Nephron progenitor cell (in vitro differentiated cells): ENCODE results near the gene TBC1D1.

Source experiments
- DNase-seq: peaks from one replicate; pipeline ENCODE4 v3.0.0; 2021
- H3K27ac Mint-ChIP-seq: 2 replicates; pipeline ENCODE4 v1.8.0; 2021; ENCODE audit warnings: mild to moderate bottlenecking, moderate library complexity, mixed read lengths
- H3K27me3 Mint-ChIP-seq: 2 replicates; pipeline ENCODE4 v1.8.0; 2021; ENCODE audit warnings: mild to moderate bottlenecking, low read depth, mixed read lengths; ENCODE audit not compliant: poor library complexity
- H3K36me3 Mint-ChIP-seq: 2 replicates; pipeline ENCODE4 v1.8.0; 2021; ENCODE audit warnings: low read depth, mixed read lengths
- H3K4me1 Mint-ChIP-seq: 2 replicates; pipeline ENCODE4 v1.8.0; 2021; ENCODE audit warnings: mixed read lengths
- H3K4me3 Mint-ChIP-seq: 2 replicates; pipeline ENCODE4 v1.8.0; 2021; ENCODE audit warnings: mild to moderate bottlenecking, moderate library complexity, mixed read lengths
- H3K9me3 Mint-ChIP-seq: 2 replicates; pipeline ENCODE4 v1.8.0; 2021; ENCODE audit warnings: mild to moderate bottlenecking, moderate library complexity, mixed read lengths
- TF ChIP-seq, protein P1 (sequence below): fragments of 200-600 bp; sonication (generic); IDR thresholded peaks from 2 replicates; pipeline ENCODE4 v1.5.0; 2021; ENCODE audit warnings: antibody characterized with exemption

TBC1D1 gene

DNA sequence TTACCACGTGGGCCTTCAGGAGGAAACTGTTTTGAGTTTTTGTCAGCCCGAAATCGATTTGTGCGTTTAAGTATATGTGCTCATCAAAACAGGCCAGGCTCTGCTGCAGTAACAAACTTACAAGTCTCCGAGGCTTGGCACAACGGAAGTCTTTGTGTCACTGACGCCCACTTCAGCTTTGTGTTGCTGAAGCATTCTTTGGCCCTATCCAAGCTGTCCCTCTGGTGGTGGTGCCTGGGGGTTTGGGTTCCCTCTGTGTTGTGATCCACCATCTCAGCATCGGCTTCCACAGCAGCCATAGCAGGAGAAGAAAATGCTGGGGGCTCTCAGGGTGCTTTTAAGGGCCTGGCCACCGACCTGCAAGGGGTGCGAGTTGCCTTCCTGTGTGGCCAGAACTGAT lies 245.7 kb downstream of the TBC1D1 start:
- DNase-seq = no peak
- TF ChIP-seq, protein P1, sequence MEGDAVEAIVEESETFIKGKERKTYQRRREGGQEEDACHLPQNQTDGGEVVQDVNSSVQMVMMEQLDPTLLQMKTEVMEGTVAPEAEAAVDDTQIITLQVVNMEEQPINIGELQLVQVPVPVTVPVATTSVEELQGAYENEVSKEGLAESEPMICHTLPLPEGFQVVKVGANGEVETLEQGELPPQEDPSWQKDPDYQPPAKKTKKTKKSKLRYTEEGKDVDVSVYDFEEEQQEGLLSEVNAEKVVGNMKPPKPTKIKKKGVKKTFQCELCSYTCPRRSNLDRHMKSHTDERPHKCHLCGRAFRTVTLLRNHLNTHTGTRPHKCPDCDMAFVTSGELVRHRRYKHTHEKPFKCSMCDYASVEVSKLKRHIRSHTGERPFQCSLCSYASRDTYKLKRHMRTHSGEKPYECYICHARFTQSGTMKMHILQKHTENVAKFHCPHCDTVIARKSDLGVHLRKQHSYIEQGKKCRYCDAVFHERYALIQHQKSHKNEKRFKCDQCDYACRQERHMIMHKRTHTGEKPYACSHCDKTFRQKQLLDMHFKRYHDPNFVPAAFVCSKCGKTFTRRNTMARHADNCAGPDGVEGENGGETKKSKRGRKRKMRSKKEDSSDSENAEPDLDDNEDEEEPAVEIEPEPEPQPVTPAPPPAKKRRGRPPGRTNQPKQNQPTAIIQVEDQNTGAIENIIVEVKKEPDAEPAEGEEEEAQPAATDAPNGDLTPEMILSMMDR = no peak
- H3K36me3 Mint-ChIP-seq = peaks cover 66% of the 10 kb centered on the region
- H3K27ac Mint-ChIP-seq = no peak overlapping the region
- H3K4me3 Mint-ChIP-seq = no peak overlapping the region
- H3K4me1 Mint-ChIP-seq = peaks cover 42% of the 10 kb centered on the region
- no peaks in the 10 kb centered on the region for H3K9me3 Mint-ChIP-seq
- H3K27me3 Mint-ChIP-seq = peaks cover 4% of the 10 kb centered on the region

DNA sequence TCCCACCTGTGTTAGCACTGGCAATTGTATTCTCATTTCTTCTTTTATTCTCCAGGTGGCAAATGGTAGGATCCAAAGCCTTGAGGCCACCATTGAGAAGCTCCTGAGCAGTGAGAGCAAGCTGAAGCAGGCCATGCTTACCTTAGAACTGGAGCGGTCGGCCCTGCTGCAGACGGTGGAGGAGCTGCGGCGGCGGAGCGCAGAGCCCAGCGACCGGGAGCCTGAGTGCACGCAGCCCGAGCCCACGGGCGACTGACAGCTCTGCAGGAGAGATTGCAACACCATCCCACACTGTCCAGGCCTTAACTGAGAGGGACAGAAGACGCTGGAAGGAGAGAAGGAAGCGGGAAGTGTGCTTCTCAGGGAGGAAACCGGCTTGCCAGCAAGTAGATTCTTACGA lies 246.2 kb downstream of the TBC1D1 start:
- no peaks in the 10 kb centered on the region for H3K9me3 Mint-ChIP-seq
- peaks cover 37% of the 10 kb centered on the region for H3K4me1 Mint-ChIP-seq
- no peak overlapping the region for H3K4me3 Mint-ChIP-seq
- TF ChIP-seq, protein P1 = no peak
- peaks cover 4% of the 10 kb centered on the region for H3K27me3 Mint-ChIP-seq
- H3K36me3 Mint-ChIP-seq = peaks cover 66% of the 10 kb centered on the region
- H3K27ac Mint-ChIP-seq = peak overlapping the region; percentile 79
- no peak for DNase-seq

DNA sequence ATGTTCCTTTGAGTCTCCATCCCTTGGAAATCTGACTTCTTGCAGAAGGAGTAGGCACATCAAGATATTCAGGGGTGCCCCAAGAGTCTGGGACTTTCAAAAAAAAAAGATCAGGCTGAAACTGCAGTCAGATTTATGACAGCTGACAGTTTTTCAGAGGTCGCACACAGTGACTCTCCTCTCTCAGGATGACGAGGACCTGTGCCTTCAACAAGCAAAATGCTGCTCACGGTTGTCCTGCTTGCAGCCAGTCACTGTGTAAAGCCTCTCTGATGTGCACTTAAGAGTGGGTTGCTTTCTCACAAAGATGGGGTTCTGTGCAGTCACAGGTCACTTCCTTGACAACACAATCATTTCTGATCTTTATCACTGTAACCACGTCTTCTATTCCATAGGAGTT lies 247.5 kb downstream of the TBC1D1 start:
- DNase-seq = no peak
- TF ChIP-seq, protein P1 = no peak
- Mint-ChIP-seq H3K4me3 (no peak overlapping the region), H3K4me1 (peaks cover 31% of the 10 kb centered on the region), H3K27ac (no peak overlapping the region), H3K27me3 (peaks cover 4% of the 10 kb centered on the region), H3K36me3 (peaks cover 74% of the 10 kb centered on the region), H3K9me3 (peaks cover 4% of the 10 kb centered on the region)

DNA sequence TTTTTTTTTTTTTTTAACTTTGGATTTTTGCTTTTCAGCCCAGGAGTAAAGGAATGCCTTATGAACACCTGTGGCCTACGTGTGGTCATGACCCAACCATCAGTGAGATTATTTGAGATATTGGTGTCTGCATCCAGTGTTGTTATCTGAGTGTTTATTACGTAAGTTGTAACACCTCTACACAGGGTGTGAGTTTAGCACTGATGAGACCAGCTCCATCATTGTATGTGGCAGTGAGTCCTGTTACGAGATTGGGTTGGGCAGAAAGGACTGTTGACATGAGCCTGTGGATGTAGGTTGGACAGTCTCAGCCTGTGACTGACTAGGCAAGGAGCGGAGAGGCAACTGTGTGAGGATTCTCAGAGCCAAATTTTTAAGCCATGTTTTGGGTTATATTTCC lies 248.3 kb downstream of the TBC1D1 start:
- H3K9me3 Mint-ChIP-seq = peaks cover 4% of the 10 kb centered on the region
- no peak overlapping the region for H3K27ac Mint-ChIP-seq
- TF ChIP-seq, protein P1 = no peak
- H3K27me3 Mint-ChIP-seq = peaks cover 6% of the 10 kb centered on the region
- H3K4me1 Mint-ChIP-seq = peaks cover 31% of the 10 kb centered on the region
- DNase-seq = no peak
- peaks cover 66% of the 10 kb centered on the region for H3K36me3 Mint-ChIP-seq
- no peak overlapping the region for H3K4me3 Mint-ChIP-seq

DNA sequence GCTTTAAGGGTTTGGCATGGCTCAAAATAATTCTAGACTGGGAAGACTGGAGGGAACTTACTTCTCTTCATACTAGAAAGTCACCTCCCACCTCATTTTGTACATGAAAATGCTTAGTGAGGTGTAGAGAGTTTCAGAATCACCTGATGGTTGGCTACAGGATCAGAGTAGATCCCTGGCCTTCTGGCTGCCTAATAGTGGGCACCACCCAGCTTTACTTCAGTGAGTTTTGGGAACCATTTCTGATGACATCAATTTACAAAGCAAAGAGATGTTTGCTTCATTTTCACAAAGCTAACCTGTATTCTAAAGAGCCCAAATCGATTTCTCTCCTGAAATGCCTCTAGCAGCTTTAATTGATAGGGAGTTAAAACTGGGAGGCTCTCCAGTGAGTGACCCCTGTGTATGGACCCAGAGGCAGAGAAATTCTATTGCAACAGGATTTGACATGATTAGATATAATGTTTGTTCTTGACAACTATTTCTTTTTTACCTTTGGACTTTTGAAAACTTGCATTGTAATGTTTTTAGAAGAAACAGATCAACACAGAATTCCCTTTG lies 249.8 kb downstream of the TBC1D1 start:
- Mint-ChIP-seq H3K4me1 (peaks cover 43% of the 10 kb centered on the region), H3K27ac (no peak overlapping the region), H3K9me3 (peaks cover 4% of the 10 kb centered on the region), H3K27me3 (peaks cover 6% of the 10 kb centered on the region), H3K4me3 (no peak overlapping the region), H3K36me3 (peaks cover 54% of the 10 kb centered on the region)
- DNase-seq = no peak
- TF ChIP-seq, protein P1 = no peak

DNA sequence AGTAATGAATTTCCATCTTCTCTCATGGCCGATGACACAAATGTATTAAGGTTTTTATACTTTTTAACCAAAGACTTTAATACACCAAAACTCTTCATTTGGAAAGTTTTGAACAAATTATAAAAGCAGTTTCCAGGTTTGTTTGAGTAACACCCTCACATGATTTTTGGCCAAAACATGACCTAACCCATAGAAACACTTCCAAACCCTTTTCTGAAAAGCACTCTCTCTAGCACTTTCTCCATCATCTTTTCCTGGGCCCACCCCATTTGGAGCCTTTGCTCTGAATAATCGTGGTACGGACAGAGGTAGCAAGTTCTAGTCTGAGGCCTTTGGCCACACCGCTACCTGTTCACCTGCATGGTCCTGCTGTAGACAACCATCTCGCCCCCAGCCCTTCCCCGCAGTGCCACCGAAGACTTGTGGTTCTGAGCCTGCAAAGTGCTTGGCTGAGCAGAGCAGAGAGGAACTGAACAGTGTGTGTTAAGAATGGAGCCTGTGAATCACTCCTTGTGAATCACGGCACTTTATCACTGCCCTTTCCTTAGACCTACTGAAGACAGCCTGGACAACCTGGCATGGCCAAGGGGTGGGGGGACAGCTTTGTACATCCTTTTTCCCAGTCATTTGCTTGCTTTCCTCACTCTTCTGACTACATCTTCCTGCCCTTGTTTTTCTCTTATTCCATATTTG lies 251.1 kb downstream of the TBC1D1 start:
- H3K9me3 Mint-ChIP-seq = peaks cover 4% of the 10 kb centered on the region
- H3K27ac Mint-ChIP-seq = no peak overlapping the region
- peaks cover 45% of the 10 kb centered on the region for H3K36me3 Mint-ChIP-seq
- TF ChIP-seq, protein P1 = no peak
- H3K4me1 Mint-ChIP-seq = peaks cover 45% of the 10 kb centered on the region
- DNase-seq = no peak
- peaks cover 3% of the 10 kb centered on the region for H3K27me3 Mint-ChIP-seq
- no peak overlapping the region for H3K4me3 Mint-ChIP-seq
